A673 (cell line): ENCODE data around the gene RAMAC.

Source experiments
- CTCF ChIP-seq: fragments of 300-800, 200-600 bp; sonication (generic); conservative IDR thresholded peaks from 2 replicates; pipeline ENCODE4 v1.5.1; 2017; ENCODE audit warnings: low read depth, mild to moderate bottlenecking, antibody characterized with exemption, low read length, moderate library complexity, mixed read lengths
- EZH2 ChIP-seq: fragments of 200-600 bp; sonication (generic); IDR thresholded peaks from 2 replicates; pipeline ENCODE4 v1.6.1; 2017; ENCODE audit warnings: borderline replicate concordance, low read depth, mild to moderate bottlenecking, mixed read lengths, antibody characterized with exemption, low read length; ENCODE audit not compliant: poor library complexity, severe bottlenecking

- TF ChIP-seq CTCF = no peak
- TF ChIP-seq EZH2 = no peak
These were observed 41.2 kb upstream of the RAMAC start for GRCh38 chr15:82944821-82945220.
